Measurements from ENCODE around the gene C10orf105. TPM values are rescaled to one million over a fixed set of nuclear protein-coding genes. Genes with fewer than 3 reads are reported as not detected.

Gene C10orf105
- total RNA-seq, 2 experiments from 2014 or later: 0.09 to 0.15 TPM

GRCh38 chr10:71692598-71693306 lies 26.8 kb downstream of the C10orf105 start:
- Histone ChIP-seq H3K4me2 (ENCODE audit: low read length) (peak overlapping the region; percentile 40; the same call in 1 of the 2 replicates), H3K4me1 (ENCODE audit: insufficient read depth, low read length, poor library complexity, severe bottlenecking) (peaks cover 46% of the 10 kb centered on the region), H3K79me2 (ENCODE audit: insufficient read depth, low read depth, low read length) (no peaks in the 10 kb centered on the region), H3K27ac (ENCODE audit: low read depth, low read length, poor library complexity, severe bottlenecking) (no peak overlapping the region), H3K9me3 (ENCODE audit: low read length) (0 out of 2 replicates have a peak, but pooled peaks cover 3% of the 10 kb centered on the region), H3K9me2 (ENCODE audit: insufficient read depth, low read length) (no peaks in the 10 kb centered on the region), H4K20me1 (ENCODE audit: insufficient read depth, low read length) (no peaks in the 10 kb centered on the region), H3K36me3 (ENCODE audit: insufficient read depth, low read length) (no peaks in the 10 kb centered on the region), H2AFZ (ENCODE audit: low read length) (no peak overlapping the region; the same call in 1 of the 2 replicates), H3K4me3 (ENCODE audit: low read depth, low read length, poor library complexity, severe bottlenecking) (no peak overlapping the region)
- BruUV-seq (replicated peaks): no TSS peak
- intact Hi-C loops (cut with micrococcal nuclease; ENCODE audit: unreplicated experiment): loop anchor here (5.0 kb wide), 1 partner anchor 70 kb away; no protein-coding TSS in a partner anchor
- DNase-seq (ENCODE audit: low spot score): no peak
- TF ChIP-seq CTCF (conservative IDR thresholded peaks at IDR 0.05; ENCODE audit: low read length) (no peak), EZH2phosphoT487 (IDR thresholded peaks at IDR 0.05; ENCODE audit: borderline replicate concordance, low read depth, low read length) (no peak)
- POLR2A ChIA-PET: interaction anchor here (0.5 to 0.8 kb wide), 2 partner anchors 33 to 315 kb away, joined by 3 to 6 read pairs; no protein-coding TSS in a partner anchor
- CTCF ChIA-PET (ENCODE audit: unreplicated experiment): interaction anchor here (0.7 to 1.6 kb wide), 3 partner anchors 13 to 28 kb away, joined by 3 to 6 read pairs (median 4); no protein-coding TSS in a partner anchor

GRCh38 chr10:71691405-71691804 lies 28.2 kb downstream of the C10orf105 start:
- no peak for TF ChIP-seq EZH2phosphoT487 (IDR thresholded peaks at IDR 0.05; ENCODE audit: borderline replicate concordance, low read depth, low read length)
- no peaks in the 10 kb centered on the region for H3K36me3 ChIP-seq (ENCODE audit: insufficient read depth, low read length)
- H3K9me2 ChIP-seq (ENCODE audit: insufficient read depth, low read length): no peaks in the 10 kb centered on the region
- BruUV-seq (replicated peaks): no TSS peak
- intact Hi-C loops (cut with micrococcal nuclease; ENCODE audit: unreplicated experiment): loop anchor here (5.0 kb wide), 1 partner anchor 69 kb away; no protein-coding TSS in a partner anchor
- H3K4me2 ChIP-seq (ENCODE audit: low read length): no peak overlapping the region
- ChIA-PET CTCF (ENCODE audit: unreplicated experiment) (no interaction called here), POLR2A (no interaction called here)
- no peak overlapping the region for H2AFZ ChIP-seq (ENCODE audit: low read length)
- H3K4me1 ChIP-seq (ENCODE audit: insufficient read depth, low read length, poor library complexity, severe bottlenecking): peaks cover 38% of the 10 kb centered on the region
- no peaks in the 10 kb centered on the region for H4K20me1 ChIP-seq (ENCODE audit: insufficient read depth, low read length)
- H3K79me2 ChIP-seq (ENCODE audit: insufficient read depth, low read depth, low read length): no peaks in the 10 kb centered on the region
- DNase-seq (ENCODE audit: low spot score): no peak
- no peak overlapping the region for H3K27ac ChIP-seq (ENCODE audit: low read depth, low read length, poor library complexity, severe bottlenecking)
- 0 out of 2 replicates have a peak, but pooled peaks cover 3% of the 10 kb centered on the region for H3K9me3 ChIP-seq (ENCODE audit: low read length)
- no peak overlapping the region for H3K4me3 ChIP-seq (ENCODE audit: low read depth, low read length, poor library complexity, severe bottlenecking)

GRCh38 chr10:71690094-71690720 lies 29.4 kb downstream of the C10orf105 start:
- Histone ChIP-seq H3K4me2 (ENCODE audit: low read length) (no peak overlapping the region), H2AFZ (ENCODE audit: low read length) (no peak overlapping the region), H3K9me3 (ENCODE audit: low read length) (0 out of 2 replicates have a peak, but pooled peaks cover 3% of the 10 kb centered on the region), H3K4me1 (ENCODE audit: insufficient read depth, low read length, poor library complexity, severe bottlenecking) (peaks cover 26% of the 10 kb centered on the region), H4K20me1 (ENCODE audit: insufficient read depth, low read length) (no peaks in the 10 kb centered on the region), H3K9me2 (ENCODE audit: insufficient read depth, low read length) (no peaks in the 10 kb centered on the region), H3K36me3 (ENCODE audit: insufficient read depth, low read length) (no peaks in the 10 kb centered on the region), H3K27ac (ENCODE audit: low read depth, low read length, poor library complexity, severe bottlenecking) (no peak overlapping the region), H3K4me3 (ENCODE audit: low read depth, low read length, poor library complexity, severe bottlenecking) (no peak overlapping the region), H3K79me2 (ENCODE audit: insufficient read depth, low read depth, low read length) (no peaks in the 10 kb centered on the region)
- no peak for TF ChIP-seq CTCF (conservative IDR thresholded peaks at IDR 0.05; ENCODE audit: low read length)
- TF ChIP-seq EZH2phosphoT487 (IDR thresholded peaks at IDR 0.05; ENCODE audit: borderline replicate concordance, low read depth, low read length): no peak
- ChIA-PET CTCF (ENCODE audit: unreplicated experiment) (no interaction called here), POLR2A (interaction anchor here (1.5 kb wide), 1 partner anchor 11 kb away, joined by 4 read pairs; no protein-coding TSS in a partner anchor)
- BruUV-seq (replicated peaks): no TSS peak
- intact Hi-C loops (cut with micrococcal nuclease; ENCODE audit: unreplicated experiment): loop anchor here (5.0 kb wide), 1 partner anchor 68 kb away; no protein-coding TSS in a partner anchor
- DNase-seq (ENCODE audit: low spot score): no peak

All from OCI-LY7 (cell line).